GM13977 (cell line): Measurements from ENCODE around the gene FAM228A.

ENCODE experiments used
- DNase-seq: peaks from one replicate; pipeline ENCODE4 v3.0.0; 2012; ENCODE audit warnings: low spot score
- CTCF ChIP-seq: IDR thresholded peaks from 2 replicates; pipeline ENCODE4 v1.5.1; 2012; ENCODE audit warnings: mild to moderate bottlenecking, control low read depth; ENCODE audit not compliant: insufficient read depth; ENCODE audit errors: extremely low read depth, missing control alignments
- in situ Hi-C: fragments of 300-500 bp; cut with MboI; formaldehyde crosslinking; loops from one replicate; pipeline ENCODE4 v1.12.0; 2022; ENCODE audit warnings: low sequenced_read_pairs, low pct_unique_long_range_greater_than_20kb, mixed read lengths, inconsistent platforms; ENCODE audit not compliant: unreplicated experiment

Gene FAM228A

GRCh38 chr2:24158131-24158530 lies 16.7 kb upstream of the FAM228A start:
- TF ChIP-seq CTCF = no peak
- DNase-seq = no peak
- in situ Hi-C loops = no loop called here

GRCh38 chr2:24159708-24160107 lies 15.1 kb upstream of the FAM228A start:
- no peak for TF ChIP-seq CTCF
- in situ Hi-C loops = no loop called here
- no peak for DNase-seq

GRCh38 chr2:24160761-24161160 lies 14.1 kb upstream of the FAM228A start:
- no peak for DNase-seq
- TF ChIP-seq CTCF = no peak
- in situ Hi-C loops = no loop called here

GRCh38 chr2:24162494-24162893 lies 12.4 kb upstream of the FAM228A start:
- no peak for TF ChIP-seq CTCF
- no peak for DNase-seq
- in situ Hi-C loops = no loop called here

- no peak for TF ChIP-seq CTCF
- no peak for DNase-seq
- in situ Hi-C loops = no loop called here
Measured at GRCh38 chr2:24163186-24163585, 11.7 kb upstream of the FAM228A start.

GRCh38 chr2:24163601-24164000 lies 11.3 kb upstream of the FAM228A start:
- TF ChIP-seq CTCF = no peak
- no peak for DNase-seq
- in situ Hi-C loops = no loop called here

- peak; percentile 66 for DNase-seq
- in situ Hi-C loops = no loop called here
- peak; percentile 79 for TF ChIP-seq CTCF
Measured at GRCh38 chr2:24164416-24164973, 10.4 kb upstream of the FAM228A start.
